ENCODE data around the gene STX10. TPM values are rescaled to one million over a fixed set of nuclear protein-coding genes. Genes with fewer than 3 reads are reported as not detected.

STX10 gene
- total and polyA plus RNA-seq, 9 of the 15 experiments (the other 6 are each of a cell fraction or from before 2014, with no cell fraction given), result 0.51 to 66.3 (median 31.0) TPM

DNA sequence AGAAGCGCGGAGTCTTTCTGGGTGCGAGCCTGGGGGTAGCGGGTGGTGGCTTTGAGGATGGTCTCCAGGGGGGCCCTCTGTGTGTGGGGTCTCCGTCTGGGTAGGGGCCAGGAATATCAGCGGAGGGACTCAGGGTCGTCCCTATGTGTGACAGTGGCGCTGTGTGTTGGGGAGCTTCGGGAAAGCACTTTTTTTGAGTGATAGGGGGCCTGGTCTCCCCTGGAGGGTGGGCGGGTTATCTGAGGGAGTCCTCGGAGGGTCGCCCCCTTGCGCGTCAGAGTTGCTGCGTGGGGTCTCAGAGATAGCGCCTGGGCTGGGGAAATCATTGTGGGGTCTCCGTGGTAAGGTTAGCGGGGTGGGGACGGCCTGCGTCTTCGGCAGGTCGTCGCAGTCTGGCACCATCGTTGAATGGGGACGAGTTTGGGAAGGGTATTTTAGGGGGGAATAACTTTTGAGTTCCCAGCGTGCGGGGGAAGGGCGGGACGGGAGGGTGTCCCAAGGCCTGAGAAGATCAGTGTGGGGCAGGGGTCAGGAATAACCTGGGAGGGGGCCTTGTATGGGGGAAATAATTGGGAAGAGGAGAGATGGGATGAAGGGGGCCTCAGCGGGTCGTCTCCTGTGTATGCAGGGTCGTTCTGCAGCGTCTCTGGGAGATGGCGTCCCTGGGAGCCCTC, 893 bp upstream of the STX10 start (continued):
- TF ChIP-seq EGR1 (conservative IDR thresholded peaks at IDR 0.05), result peak; percentile 17; the same call in 1 of the 2 replicates
- TF ChIP-seq SUPT5H (IDR thresholded peaks at IDR 0.05), result peak; percentile 79; the same call in 1 of the 2 replicates
- TF ChIP-seq ZSCAN32 (CRISPR knock-in tag; IDR thresholded peaks at IDR 0.05), result 0 out of 2 replicates have a peak, but pooled peaks have one; percentile 33
- TF ChIP-seq ZNF311 (CRISPR knock-in tag; IDR thresholded peaks at IDR 0.05), result no peak
- TF ChIP-seq ZBTB7A (IDR thresholded peaks at IDR 0.05; ENCODE audit: borderline replicate concordance, control insufficient read depth, low read depth, low read length), result peak; percentile 42
- 0 out of 2 replicates have a peak, but pooled peaks have one; percentile 5 for TF ChIP-seq SRSF3 (IDR thresholded peaks at IDR 0.05; ENCODE audit: insufficient read depth, low read length)
- TF ChIP-seq RFX1 (IDR thresholded peaks at IDR 0.05), result no peak
- TF ChIP-seq ZC3H4 (CRISPR knock-in tag; IDR thresholded peaks at IDR 0.05; ENCODE audit: borderline replicate concordance), result peak; percentile 18; the same call in 1 of the 2 replicates
- TF ChIP-seq POLR2G (IDR thresholded peaks at IDR 0.05; ENCODE audit: low read depth, low read length), result peak; percentile 80
- TF ChIP-seq, protein P1, sequence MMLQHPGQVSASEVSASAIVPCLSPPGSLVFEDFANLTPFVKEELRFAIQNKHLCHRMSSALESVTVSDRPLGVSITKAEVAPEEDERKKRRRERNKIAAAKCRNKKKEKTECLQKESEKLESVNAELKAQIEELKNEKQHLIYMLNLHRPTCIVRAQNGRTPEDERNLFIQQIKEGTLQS (IDR thresholded peaks at IDR 0.05), result no peak
- TF ChIP-seq, protein P1 (CRISPR knock-in tag; conservative IDR thresholded peaks at IDR 0.05), result peak; percentile 28; the same call in 1 of the 2 replicates
- peak; percentile 29; the same call in 1 of the 2 replicates for TF ChIP-seq PHF8 (IDR thresholded peaks at IDR 0.05; ENCODE audit: borderline replicate concordance, low read length)
- TF ChIP-seq, protein P2, sequence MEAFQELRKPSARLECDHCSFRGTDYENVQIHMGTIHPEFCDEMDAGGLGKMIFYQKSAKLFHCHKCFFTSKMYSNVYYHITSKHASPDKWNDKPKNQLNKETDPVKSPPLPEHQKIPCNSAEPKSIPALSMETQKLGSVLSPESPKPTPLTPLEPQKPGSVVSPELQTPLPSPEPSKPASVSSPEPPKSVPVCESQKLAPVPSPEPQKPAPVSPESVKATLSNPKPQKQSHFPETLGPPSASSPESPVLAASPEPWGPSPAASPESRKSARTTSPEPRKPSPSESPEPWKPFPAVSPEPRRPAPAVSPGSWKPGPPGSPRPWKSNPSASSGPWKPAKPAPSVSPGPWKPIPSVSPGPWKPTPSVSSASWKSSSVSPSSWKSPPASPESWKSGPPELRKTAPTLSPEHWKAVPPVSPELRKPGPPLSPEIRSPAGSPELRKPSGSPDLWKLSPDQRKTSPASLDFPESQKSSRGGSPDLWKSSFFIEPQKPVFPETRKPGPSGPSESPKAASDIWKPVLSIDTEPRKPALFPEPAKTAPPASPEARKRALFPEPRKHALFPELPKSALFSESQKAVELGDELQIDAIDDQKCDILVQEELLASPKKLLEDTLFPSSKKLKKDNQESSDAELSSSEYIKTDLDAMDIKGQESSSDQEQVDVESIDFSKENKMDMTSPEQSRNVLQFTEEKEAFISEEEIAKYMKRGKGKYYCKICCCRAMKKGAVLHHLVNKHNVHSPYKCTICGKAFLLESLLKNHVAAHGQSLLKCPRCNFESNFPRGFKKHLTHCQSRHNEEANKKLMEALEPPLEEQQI (IDR thresholded peaks at IDR 0.05), result no peak
- peak; percentile 6; the same call in 1 of the 2 replicates for TF ChIP-seq BHLHE40 (IDR thresholded peaks at IDR 0.05; ENCODE audit: low read length)
- TF ChIP-seq TAF7 (tag; IDR thresholded peaks at IDR 0.05), result 0 out of 2 replicates have a peak, but pooled peaks have one; percentile 41
- TF ChIP-seq, protein P3, sequence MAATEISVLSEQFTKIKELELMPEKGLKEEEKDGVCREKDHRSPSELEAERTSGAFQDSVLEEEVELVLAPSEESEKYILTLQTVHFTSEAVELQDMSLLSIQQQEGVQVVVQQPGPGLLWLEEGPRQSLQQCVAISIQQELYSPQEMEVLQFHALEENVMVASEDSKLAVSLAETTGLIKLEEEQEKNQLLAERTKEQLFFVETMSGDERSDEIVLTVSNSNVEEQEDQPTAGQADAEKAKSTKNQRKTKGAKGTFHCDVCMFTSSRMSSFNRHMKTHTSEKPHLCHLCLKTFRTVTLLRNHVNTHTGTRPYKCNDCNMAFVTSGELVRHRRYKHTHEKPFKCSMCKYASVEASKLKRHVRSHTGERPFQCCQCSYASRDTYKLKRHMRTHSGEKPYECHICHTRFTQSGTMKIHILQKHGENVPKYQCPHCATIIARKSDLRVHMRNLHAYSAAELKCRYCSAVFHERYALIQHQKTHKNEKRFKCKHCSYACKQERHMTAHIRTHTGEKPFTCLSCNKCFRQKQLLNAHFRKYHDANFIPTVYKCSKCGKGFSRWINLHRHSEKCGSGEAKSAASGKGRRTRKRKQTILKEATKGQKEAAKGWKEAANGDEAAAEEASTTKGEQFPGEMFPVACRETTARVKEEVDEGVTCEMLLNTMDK (IDR thresholded peaks at IDR 0.05; ENCODE audit: borderline replicate concordance, insufficient read depth, low read depth, low read length, poor library complexity, severe bottlenecking), result no peak

Data from K562 (cell line).